Neuronal stem cell (in vitro differentiated cells): ENCODE data around the gene GRIK3.

Experiments used
- DNase-seq: peaks from one replicate; pipeline ENCODE4 v3.0.0-alpha.2; 2013; ENCODE audit warnings: low spot score
- H2AFZ ChIP-seq: one replicate; pipeline ENCODE4 v1.6.1; 2013; ENCODE audit warnings: mild to moderate bottlenecking, low read length, inconsistent platforms
- H2AK5ac ChIP-seq: 2 replicates; pipeline ENCODE4 v1.6.1; 2013; ENCODE audit warnings: low read depth, mild to moderate bottlenecking, inconsistent platforms, low read length, moderate library complexity, mixed read lengths
- H2BK120ac ChIP-seq: 2 replicates; pipeline ENCODE4 v1.6.1; 2013; ENCODE audit warnings: low read depth, mild to moderate bottlenecking, inconsistent platforms, low read length, moderate library complexity, mixed read lengths
- H2BK12ac ChIP-seq: one replicate; pipeline ENCODE4 v1.6.1; 2013; ENCODE audit warnings: low read length, inconsistent platforms
- H2BK15ac ChIP-seq: 2 replicates; pipeline ENCODE4 v1.6.1; 2013; ENCODE audit warnings: mild to moderate bottlenecking, low read length, inconsistent platforms, mixed read lengths
- H2BK5ac ChIP-seq: one replicate; pipeline ENCODE4 v1.6.1; 2013; ENCODE audit warnings: inconsistent platforms, mild to moderate bottlenecking, low read length, moderate library complexity
- H3K14ac ChIP-seq: one replicate; pipeline ENCODE4 v1.6.1; 2013; ENCODE audit warnings: low read length, inconsistent platforms
- H3K18ac ChIP-seq: 2 replicates; pipeline ENCODE4 v1.6.1; 2013; ENCODE audit warnings: low read length, inconsistent platforms
- H3K23ac ChIP-seq: 2 replicates; pipeline ENCODE4 v1.6.1; 2013; ENCODE audit warnings: low read depth, mild to moderate bottlenecking, mixed read lengths, low read length, inconsistent platforms; ENCODE audit not compliant: poor library complexity
- H3K27ac ChIP-seq: replicated peaks from 3 replicates; pipeline ENCODE4 v1.5.1; 2013; ENCODE audit warnings: low read length, inconsistent platforms
- H3K27me3 ChIP-seq, 3 experiments: 2 replicates each; pipeline ENCODE4 v1.6.1; 2013; ENCODE audit warnings: low read length in 3 of 3, mild to moderate bottlenecking in 2 of 3, inconsistent platforms in 1 of 3, low read depth in 1 of 3, mixed read lengths in 1 of 3, moderate library complexity in 1 of 3; ENCODE audit not compliant: control insufficient read depth in 3 of 3, insufficient read depth in 3 of 3
- H3K36me3 ChIP-seq, 2 donors: replicated peaks in 1 of 2; 2 replicates each; pipeline ENCODE4 v1.6.1; 2013; ENCODE audit warnings: low read length in 2 of 2; ENCODE audit not compliant: control insufficient read depth in 2 of 2, insufficient read depth in 2 of 2
- H3K4ac ChIP-seq: 2 replicates; pipeline ENCODE4 v1.6.1; 2013; ENCODE audit warnings: inconsistent platforms, mild to moderate bottlenecking, low read length, moderate library complexity
- H3K4me1 ChIP-seq, 2 donors: 1 replicate in 1 of 2; 2 replicates in 1 of 2; pipeline ENCODE4 v1.6.1; 2013; ENCODE audit warnings: low read length in 2 of 2, low read depth in 1 of 2; ENCODE audit not compliant: control insufficient read depth in 2 of 2, insufficient read depth in 1 of 2
- H3K4me2 ChIP-seq: one replicate; pipeline ENCODE4 v1.6.1; 2013; ENCODE audit warnings: mild to moderate bottlenecking, low read length, inconsistent platforms; ENCODE audit not compliant: insufficient read depth, poor library complexity, severe bottlenecking
- H3K4me3 ChIP-seq, 2 donors: 2 replicates each; pipeline ENCODE4 v1.5.1; 2013; ENCODE audit warnings: low read length in 2 of 2, mild to moderate bottlenecking in 2 of 2, inconsistent platforms in 1 of 2, moderate library complexity in 1 of 2
- H3K79me1 ChIP-seq: one replicate; pipeline ENCODE4 v1.6.1; 2013; ENCODE audit warnings: low read depth, mild to moderate bottlenecking, inconsistent platforms, low read length, moderate library complexity
- H3K9ac ChIP-seq: one replicate; pipeline ENCODE4 v1.6.1; 2013; ENCODE audit warnings: mild to moderate bottlenecking, low read depth, low read length, inconsistent platforms; ENCODE audit not compliant: poor library complexity
- H3K9me3 ChIP-seq, 2 donors: replicated peaks in 1 of 2; 2 replicates each; pipeline versions ENCODE3 to v1.6.1; 2013; ENCODE audit warnings: low read length in 2 of 2, mild to moderate bottlenecking in 2 of 2, inconsistent platforms in 1 of 2, low read depth in 1 of 2, mixed read lengths in 1 of 2, moderate library complexity in 1 of 2; ENCODE audit not compliant: control insufficient read depth in 2 of 2, insufficient read depth in 1 of 2
- H4K8ac ChIP-seq: one replicate; pipeline ENCODE4 v1.6.1; 2013; ENCODE audit warnings: low read depth, mild to moderate bottlenecking, inconsistent platforms, low read length, moderate library complexity
- H4K91ac ChIP-seq: one replicate; pipeline ENCODE4 v1.6.1; 2013; ENCODE audit warnings: low read length, low read depth, mild to moderate bottlenecking, inconsistent platforms; ENCODE audit not compliant: poor library complexity
- WGBS, 2 donors: extraction: QIAGEN DNeasy Blood & Tissue Kit; methylation state at CpG; one replicate each; pipeline ENCODE4 v1.1.7; 2013; ENCODE audit warnings: missing lambda C conversion rate in 2 of 2, mixed read lengths in 1 of 2; ENCODE audit not compliant: insufficient read length in 2 of 2, insufficient replicate concordance in 1 of 2; ENCODE audit errors: extremely low coverage in 2 of 2; 5-methylcytosine and 5-hydroxymethylcytosine counted together

The GRIK3 gene

DNA sequence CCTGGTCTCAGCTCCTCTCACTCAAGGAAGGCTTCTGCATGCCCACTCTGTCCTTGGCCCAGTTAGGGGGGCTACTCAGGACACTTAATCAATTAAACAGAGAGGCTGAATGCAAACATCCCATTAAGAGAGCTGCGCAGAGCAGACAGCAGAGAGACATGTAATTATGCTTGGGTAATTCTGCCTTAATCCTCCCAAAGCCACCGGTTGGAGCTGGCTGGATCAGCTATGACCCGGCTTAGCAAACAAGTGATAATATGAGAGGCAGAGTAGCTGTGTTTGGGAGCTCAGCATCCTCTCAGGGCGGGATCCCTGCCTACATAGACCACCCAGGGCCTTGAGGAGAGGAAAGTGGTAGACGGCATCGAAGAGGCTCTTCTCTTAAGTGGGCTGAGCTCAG lies 183.2 kb downstream of the GRIK3 start:
- no peak overlapping the region for H3K9ac ChIP-seq
- H3K27me3 ChIP-seq: peaks cover 0 to 49% (median 0%) of the 10 kb centered on the region in 3 experiments
- peak overlapping the region; percentile 45 for H3K18ac ChIP-seq
- H3K4me1 ChIP-seq: peaks cover 0 to 16% of the 10 kb centered on the region in 2 donors
- no peaks in the 10 kb centered on the region for H3K9me3 ChIP-seq
- H3K4me3 ChIP-seq: no peak overlapping the region
- WGBS, 2 donors: no CpG with 5 or more reads among the region's 6 CpGs
- H3K4me2 ChIP-seq: no peak overlapping the region
- no peak overlapping the region for H2AK5ac ChIP-seq
- H2AFZ ChIP-seq: no peak overlapping the region
- no peak for DNase-seq
- no peaks in the 10 kb centered on the region for H3K36me3 ChIP-seq
- H3K4ac ChIP-seq: no peak overlapping the region
- no peak overlapping the region for H2BK120ac ChIP-seq
- no peak overlapping the region for H3K23ac ChIP-seq
- H3K14ac ChIP-seq: no peak overlapping the region
- H2BK12ac ChIP-seq: no peak overlapping the region
- H2BK5ac ChIP-seq: no peak overlapping the region
- H2BK15ac ChIP-seq: no peak overlapping the region
- H4K91ac ChIP-seq: no peak overlapping the region
- H4K8ac ChIP-seq: no peak overlapping the region
- H3K79me1 ChIP-seq: no peaks in the 10 kb centered on the region
- H3K27ac ChIP-seq: no peak overlapping the region

DNA sequence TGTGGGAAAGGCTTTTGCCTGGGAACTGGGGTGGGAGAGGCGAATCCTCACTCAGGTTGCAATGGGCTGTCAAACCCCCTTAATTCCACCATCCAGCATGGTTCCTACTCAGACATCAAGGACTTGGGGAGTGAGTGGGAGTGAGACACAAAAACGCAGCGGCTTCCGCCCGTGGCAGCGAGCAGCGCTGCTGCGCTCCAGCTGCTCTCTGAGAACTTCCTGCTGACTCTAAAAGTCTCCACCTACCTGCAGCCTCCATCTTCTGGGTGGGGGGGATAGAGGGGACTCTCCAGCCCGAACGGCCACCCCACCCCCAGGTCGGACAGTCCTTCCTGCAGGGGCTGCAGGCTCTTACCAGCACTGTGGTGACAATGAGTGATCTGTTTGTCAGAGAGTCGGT lies 184.4 kb downstream of the GRIK3 start:
- no peak overlapping the region for H3K14ac ChIP-seq
- no CpG with 5 or more reads among the region's 12 CpGs for WGBS, 2 donors
- no peak overlapping the region for H3K27ac ChIP-seq
- H3K9ac ChIP-seq: no peak overlapping the region
- H3K4ac ChIP-seq: no peak overlapping the region
- H4K91ac ChIP-seq: no peak overlapping the region
- H3K18ac ChIP-seq: peak overlapping the region; percentile 46
- peak overlapping the region; percentile 35 for H2AK5ac ChIP-seq
- H2BK120ac ChIP-seq: no peak overlapping the region
- H3K4me3 ChIP-seq: no peak overlapping the region
- H3K23ac ChIP-seq: no peak overlapping the region
- no peak overlapping the region for H2BK5ac ChIP-seq
- no peaks in the 10 kb centered on the region for H3K36me3 ChIP-seq
- no peaks in the 10 kb centered on the region for H3K9me3 ChIP-seq
- no peaks in the 10 kb centered on the region for H3K79me1 ChIP-seq
- H3K4me2 ChIP-seq: no peak overlapping the region
- no peak overlapping the region for H2BK12ac ChIP-seq
- H3K4me1 ChIP-seq: peaks cover 0 to 13% of the 10 kb centered on the region in 2 donors
- DNase-seq: no peak
- peaks cover 0 to 41% (median 0%) of the 10 kb centered on the region in 3 experiments for H3K27me3 ChIP-seq
- H2BK15ac ChIP-seq: peak overlapping the region; percentile 14
- no peak overlapping the region for H4K8ac ChIP-seq
- no peak overlapping the region for H2AFZ ChIP-seq

DNA sequence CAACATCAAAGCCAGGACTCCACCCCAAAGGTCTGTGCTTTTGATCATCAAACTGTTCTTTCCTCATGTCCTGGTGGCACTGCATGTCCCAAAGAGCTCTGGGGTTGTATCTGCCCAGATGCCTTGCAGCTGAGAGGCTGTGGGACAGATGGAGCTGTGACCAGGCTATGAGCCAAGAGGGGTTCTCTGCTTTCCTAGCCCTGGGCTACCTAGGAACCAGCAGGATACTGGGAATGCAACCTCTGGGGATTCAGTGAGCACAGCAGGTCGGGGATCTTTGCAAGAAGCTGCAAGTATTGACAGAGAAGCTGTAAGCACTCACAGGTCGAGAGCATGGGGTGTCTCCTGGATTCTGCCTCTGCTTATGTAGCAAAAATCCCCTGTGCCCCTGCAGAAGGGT lies 186.6 kb downstream of the GRIK3 start:
- Histone ChIP-seq H3K9ac (no peak overlapping the region), H2BK12ac (no peak overlapping the region), H3K18ac (no peak overlapping the region), H3K4me2 (no peak overlapping the region), H3K4me1 (peaks cover 0 to 13% of the 10 kb centered on the region in 2 donors), H2BK5ac (no peak overlapping the region), H3K23ac (no peak overlapping the region), H3K79me1 (no peaks in the 10 kb centered on the region), H3K36me3 (no peaks in the 10 kb centered on the region), H3K4ac (no peak overlapping the region), H2BK15ac (no peak overlapping the region), H3K27ac (no peak overlapping the region), H4K8ac (no peak overlapping the region), H2BK120ac (no peak overlapping the region), H3K4me3 (no peak overlapping the region), H2AK5ac (no peak overlapping the region), H3K27me3 (peaks cover 0 to 37% (median 0%) of the 10 kb centered on the region in 3 experiments), H3K9me3 (no peaks in the 10 kb centered on the region), H2AFZ (no peak overlapping the region), H4K91ac (no peak overlapping the region), H3K14ac (no peak overlapping the region)
- WGBS, 2 donors: no CpG with 5 or more reads among the region's 2 CpGs
- DNase-seq: no peak

DNA sequence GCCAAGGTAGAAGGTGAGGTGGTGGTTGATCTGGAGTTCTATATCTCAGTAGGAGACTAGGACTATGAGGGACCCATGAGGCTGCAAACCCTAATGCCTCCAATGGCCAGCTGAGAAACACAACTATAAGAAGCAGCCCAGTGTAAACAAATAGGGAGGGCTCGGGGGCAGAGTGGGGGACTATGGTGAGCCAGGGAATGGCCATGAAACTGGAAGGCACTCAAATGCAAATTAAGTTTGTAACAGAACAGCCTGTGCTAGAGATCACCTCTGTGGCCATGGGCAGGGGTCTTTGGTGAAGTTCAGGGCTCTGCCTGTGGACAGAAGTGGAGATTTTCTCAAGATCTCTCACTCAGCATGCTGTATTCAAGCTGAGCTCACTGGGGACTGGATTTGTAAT lies 187.1 kb downstream of the GRIK3 start:
- Histone ChIP-seq H2AK5ac (no peak overlapping the region), H4K8ac (no peak overlapping the region), H3K36me3 (no peaks in the 10 kb centered on the region), H3K9me3 (no peaks in the 10 kb centered on the region), H3K23ac (no peak overlapping the region), H2BK12ac (no peak overlapping the region), H3K14ac (no peak overlapping the region), H2AFZ (no peak overlapping the region), H3K4me1 (peaks cover 0 to 13% of the 10 kb centered on the region in 2 donors), H3K27ac (no peak overlapping the region), H2BK5ac (no peak overlapping the region), H3K9ac (no peak overlapping the region), H3K4me2 (no peak overlapping the region), H3K27me3 (peaks cover 0 to 35% (median 0%) of the 10 kb centered on the region in 3 experiments), H4K91ac (no peak overlapping the region), H3K79me1 (no peaks in the 10 kb centered on the region), H2BK15ac (no peak overlapping the region), H3K18ac (no peak overlapping the region), H2BK120ac (no peak overlapping the region), H3K4ac (no peak overlapping the region), H3K4me3 (no peak overlapping the region)
- DNase-seq: no peak
- WGBS, 2 donors: no CpG with 5 or more reads among the region's 1 CpG
